Testis (tissue), 3 donors: ENCODE measurements around the gene INIP. TPM values are rescaled to one million over a fixed set of nuclear protein-coding genes. Genes with fewer than 3 reads are reported as not detected.
A peak's percentile ranks its signal among the peaks of the same experiment; 100 is the strongest.
"Not testable (repeated sequence)": the region's sequence is repeated elsewhere in the genome, so short reads cannot be mapped to it uniquely, and the experiment has no call there.

Experiments used
- DNase-seq: peaks from one replicate; pipeline ENCODE4 v3.0.0-alpha.2; 2019
- H3K27ac ChIP-seq, 2 donors: fragments of 200-600 bp; sonication (generic); one replicate each; pipeline ENCODE4 v1.5.1; 2019
- H3K27me3 ChIP-seq: fragments of 200-600 bp; sonication (generic); one replicate; pipeline ENCODE4 v1.5.1; 2019
- H3K36me3 ChIP-seq: fragments of 200-600 bp; sonication (generic); one replicate; pipeline ENCODE4 v1.5.1; 2017; ENCODE audit warnings: low read depth; ENCODE audit errors: missing control alignments
- H3K4me1 ChIP-seq: fragments of 200-600 bp; sonication (generic); one replicate; pipeline ENCODE4 v1.5.1; 2019
- H3K4me3 ChIP-seq, 2 donors: fragments of 200-600 bp; sonication (generic); one replicate each; pipeline ENCODE4 v1.5.1; 2017 to 2019
- H3K9me3 ChIP-seq: fragments of 200-600 bp; sonication (generic); one replicate; pipeline ENCODE4 v1.5.1; 2017
- CTCF ChIP-seq, 3 experiments: fragments of 450-650 bp in 2 of 3; fragments of 200-600 bp in 1 of 3; sonication (generic) in 1 of 3; IDR thresholded peaks; one replicate each; pipeline ENCODE4 v1.5.1; 2016 to 2019; ENCODE audit warnings: antibody characterized with exemption in 3 of 3, mild to moderate bottlenecking in 2 of 3, moderate library complexity in 1 of 3
- POLR2A ChIP-seq: fragments of 450-650 bp; IDR thresholded peaks from one replicate; pipeline ENCODE4 v1.6.1; 2017; ENCODE audit warnings: antibody characterized with exemption, mild to moderate bottlenecking, moderate library complexity
- WGBS, 2 donors: methylation state at CpG; one replicate each; pipeline ENCODE4 v1.1.5; 2018; 5-methylcytosine and 5-hydroxymethylcytosine counted together
- intact Hi-C: fragments of 100-400 bp; cut with DNase I; formaldehyde crosslinking; loops from one replicate; pipeline ENCODE4 v1.15.1; 2023; ENCODE audit warnings: low total_unique reads
- polyA plus RNA-seq: library from polyadenylated mRNA; stranded (reverse); fragments of 350-450 nt; fragmentation: Illumina TruSeq; extraction: RNeasy Lipid Tissue Mini Kit (QIAGEN cat#74804); gene quantifications from one replicate; pipeline ENCODE4 v1.2.3, GENCODE V29; 2014; ENCODE audit warnings: low read depth, low replicate concordance; ENCODE audit not compliant: insufficient read depth
- total RNA-seq, 2 donors: library from RNA; depleted of rRNA; stranded (reverse); fragments of >200 nt; gene quantifications; one replicate each; pipeline ENCODE4 v1.2.3, GENCODE V29; 2016

The INIP gene
- total and polyA plus RNA-seq, 3 donors from 2014 or later, result 16.1 to 21.7 (median 18.5) TPM

GRCh38 chr9:112728401-112728800 is 10.5 kb upstream of the INIP start:
- no peak for DNase-seq
- no peak for TF ChIP-seq CTCF (IDR thresholded peaks at IDR 0.05)
- no peak for TF ChIP-seq POLR2A
- Histone ChIP-seq H3K4me1 (no peaks in the 10 kb centered on the region), H3K27ac (no peak overlapping the region), H3K4me3 (no peak overlapping the region), H3K27me3 (no peaks in the 10 kb centered on the region), H3K36me3 (no peaks in the 10 kb centered on the region), H3K9me3 (no peaks in the 10 kb centered on the region)
- WGBS, 2 donors, result 92% methylated on average over 2 of the region's 2 CpGs
- intact Hi-C loops, result no loop called here

GRCh38 chr9:112726428-112726827 is 8.5 kb upstream of the INIP start:
- no peak overlapping the region for H3K4me3 ChIP-seq
- DNase-seq, result no peak
- H3K36me3 ChIP-seq, result no peaks in the 10 kb centered on the region
- H3K4me1 ChIP-seq, result no peaks in the 10 kb centered on the region
- 93 to 94% methylated on average over 4 of the region's 4 CpGs for WGBS, 2 donors
- intact Hi-C loops, result no loop called here
- no peaks in the 10 kb centered on the region for H3K9me3 ChIP-seq
- TF ChIP-seq CTCF (IDR thresholded peaks at IDR 0.05) (no peak), POLR2A (no peak)
- no peak overlapping the region for H3K27ac ChIP-seq
- H3K27me3 ChIP-seq, result no peaks in the 10 kb centered on the region

- no peak overlapping the region for H3K4me3 ChIP-seq
- intact Hi-C loops, result no loop called here
- no peak overlapping the region for H3K27ac ChIP-seq
- no peaks in the 10 kb centered on the region for H3K36me3 ChIP-seq
- H3K9me3 ChIP-seq, result no peaks in the 10 kb centered on the region
- no peak for TF ChIP-seq CTCF (IDR thresholded peaks at IDR 0.05)
- no peak for TF ChIP-seq POLR2A
- no peak for DNase-seq
- WGBS, 2 donors, result 86 to 94% methylated on average over 2 to 3 of the region's 3 CpGs
- H3K27me3 ChIP-seq, result no peaks in the 10 kb centered on the region
- H3K4me1 ChIP-seq, result no peaks in the 10 kb centered on the region
Measured at GRCh38 chr9:112725961-112726360, 8.0 kb upstream of the INIP start.

- H3K27ac ChIP-seq, H3K4me3 ChIP-seq, H3K4me1 ChIP-seq, DNase-seq, H3K27me3 ChIP-seq, intact Hi-C loops, H3K36me3 ChIP-seq, H3K9me3 ChIP-seq: not testable (repeated sequence)
- WGBS, 2 donors, result 96 to 97% methylated on average over 3 of the region's 3 CpGs
Measured at GRCh38 chr9:112722749-112723148, 4.8 kb upstream of the INIP start.

GRCh38 chr9:112720113-112720780 is 2.3 kb upstream of the INIP start:
- intact Hi-C loops, result no loop called here

More at GRCh38 chr9:112720113-112720780, 2.3 kb upstream of the INIP start:
- Histone ChIP-seq H3K27ac (peak overlapping the region in 1 of 2 donors; percentile 91), H3K27me3 (no peaks in the 10 kb centered on the region), H3K36me3 (no peaks in the 10 kb centered on the region), H3K4me3 (no peak overlapping the region), H3K4me1 (no peaks in the 10 kb centered on the region), H3K9me3 (no peaks in the 10 kb centered on the region)
- 78 to 81% methylated on average over 4 of the region's 4 CpGs for WGBS, 2 donors
- no peak for TF ChIP-seq POLR2A
- TF ChIP-seq CTCF (IDR thresholded peaks at IDR 0.05), result no peak
- no peak for DNase-seq
